Testis (tissue), 2 donors: ENCODE data around the gene AP1M2.

Experiments
- POLR2A ChIP-seq: fragments of 450-650 bp; IDR thresholded peaks from one replicate; pipeline ENCODE4 v1.6.1; 2017; ENCODE audit warnings: antibody characterized with exemption, mild to moderate bottlenecking, moderate library complexity
- TF ChIP-seq, protein P1 (sequence below), 3 experiments: fragments of 450-650 bp in 2 of 3; fragments of 200-600 bp in 1 of 3; sonication (generic) in 1 of 3; IDR thresholded peaks; one replicate each; pipeline ENCODE4 v1.5.1; 2016 to 2019; ENCODE audit warnings: antibody characterized with exemption in 3 of 3, mild to moderate bottlenecking in 2 of 3, moderate library complexity in 1 of 3

DNA sequence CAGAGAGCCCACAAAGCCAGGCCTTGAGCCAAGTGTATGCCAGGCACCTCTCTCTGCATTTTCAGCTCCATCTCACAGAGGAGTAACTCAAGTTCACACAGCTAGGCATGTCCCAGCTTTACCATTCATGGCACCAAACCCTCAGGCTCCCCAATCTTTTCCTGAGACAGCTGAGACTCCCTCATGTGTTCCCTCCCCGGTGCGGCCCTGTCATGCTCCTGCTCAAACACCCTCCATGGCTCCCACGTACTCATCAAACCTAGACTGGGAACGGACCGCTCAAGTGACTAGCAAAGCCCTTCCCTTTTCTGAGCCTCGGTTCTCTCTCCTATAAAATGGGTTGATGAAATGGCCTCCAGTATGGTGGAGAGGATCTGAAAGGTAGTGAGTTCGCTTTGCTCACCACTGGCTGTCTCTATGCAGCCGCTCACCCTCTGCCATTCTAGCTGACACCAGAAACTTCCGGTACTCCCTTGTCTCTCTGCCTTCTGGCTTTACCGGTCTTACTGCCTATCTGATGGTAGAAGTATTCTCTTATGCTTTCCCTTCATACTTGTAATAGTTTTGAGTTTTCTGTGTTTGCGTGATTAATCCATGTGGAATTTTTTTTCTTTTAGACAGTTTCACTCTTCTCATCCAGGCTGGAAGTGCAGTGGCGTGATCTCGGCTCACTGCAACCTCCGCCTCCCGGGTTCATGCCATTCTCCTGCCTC lies 30.5 kb upstream of the AP1M2 start:
- TF ChIP-seq, protein P1, sequence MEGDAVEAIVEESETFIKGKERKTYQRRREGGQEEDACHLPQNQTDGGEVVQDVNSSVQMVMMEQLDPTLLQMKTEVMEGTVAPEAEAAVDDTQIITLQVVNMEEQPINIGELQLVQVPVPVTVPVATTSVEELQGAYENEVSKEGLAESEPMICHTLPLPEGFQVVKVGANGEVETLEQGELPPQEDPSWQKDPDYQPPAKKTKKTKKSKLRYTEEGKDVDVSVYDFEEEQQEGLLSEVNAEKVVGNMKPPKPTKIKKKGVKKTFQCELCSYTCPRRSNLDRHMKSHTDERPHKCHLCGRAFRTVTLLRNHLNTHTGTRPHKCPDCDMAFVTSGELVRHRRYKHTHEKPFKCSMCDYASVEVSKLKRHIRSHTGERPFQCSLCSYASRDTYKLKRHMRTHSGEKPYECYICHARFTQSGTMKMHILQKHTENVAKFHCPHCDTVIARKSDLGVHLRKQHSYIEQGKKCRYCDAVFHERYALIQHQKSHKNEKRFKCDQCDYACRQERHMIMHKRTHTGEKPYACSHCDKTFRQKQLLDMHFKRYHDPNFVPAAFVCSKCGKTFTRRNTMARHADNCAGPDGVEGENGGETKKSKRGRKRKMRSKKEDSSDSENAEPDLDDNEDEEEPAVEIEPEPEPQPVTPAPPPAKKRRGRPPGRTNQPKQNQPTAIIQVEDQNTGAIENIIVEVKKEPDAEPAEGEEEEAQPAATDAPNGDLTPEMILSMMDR (IDR thresholded peaks at IDR 0.05) = no peak
- TF ChIP-seq POLR2A = no peak
